GM13977 (cell line): ENCODE measurements around the gene DNAH12.

Experiments used
- DNase-seq: peaks from one replicate; pipeline ENCODE4 v3.0.0; 2012; ENCODE audit warnings: low spot score
- CTCF ChIP-seq: IDR thresholded peaks from 2 replicates; pipeline ENCODE4 v1.5.1; 2012; ENCODE audit warnings: mild to moderate bottlenecking, control low read depth; ENCODE audit not compliant: insufficient read depth; ENCODE audit errors: extremely low read depth, missing control alignments
- in situ Hi-C: fragments of 300-500 bp; cut with MboI; formaldehyde crosslinking; loops from one replicate; pipeline ENCODE4 v1.12.0; 2022; ENCODE audit warnings: low sequenced_read_pairs, low pct_unique_long_range_greater_than_20kb, mixed read lengths, inconsistent platforms; ENCODE audit not compliant: unreplicated experiment

Gene DNAH12

GRCh38 chr3:57420001-57420400, 124.1 kb downstream of the DNAH12 start:
- in situ Hi-C loops, result no loop called here
- no peak for DNase-seq
- TF ChIP-seq CTCF, result no peak

- no peak for TF ChIP-seq CTCF
- in situ Hi-C loops, result no loop called here
- DNase-seq, result no peak
Measured at GRCh38 chr3:57411715-57412114, 132.4 kb downstream of the DNAH12 start.

- no peak for TF ChIP-seq CTCF
- in situ Hi-C loops, result no loop called here
- no peak for DNase-seq
Measured at GRCh38 chr3:57409471-57409870, 134.7 kb downstream of the DNAH12 start.

GRCh38 chr3:57402675-57403074, 141.5 kb downstream of the DNAH12 start:
- TF ChIP-seq CTCF, result no peak
- DNase-seq, result no peak
- in situ Hi-C loops, result no loop called here

GRCh38 chr3:57397175-57398026, 146.7 kb downstream of the DNAH12 start:
- in situ Hi-C loops, result no loop called here
- TF ChIP-seq CTCF, result peak; percentile 92
- peak; percentile 60 for DNase-seq

- DNase-seq, result no peak
- TF ChIP-seq CTCF, result no peak
- in situ Hi-C loops, result no loop called here
Measured at GRCh38 chr3:57393977-57394376, 150.2 kb downstream of the DNAH12 start.
